ENCODE measurements around the gene CPLX1.

DNA sequence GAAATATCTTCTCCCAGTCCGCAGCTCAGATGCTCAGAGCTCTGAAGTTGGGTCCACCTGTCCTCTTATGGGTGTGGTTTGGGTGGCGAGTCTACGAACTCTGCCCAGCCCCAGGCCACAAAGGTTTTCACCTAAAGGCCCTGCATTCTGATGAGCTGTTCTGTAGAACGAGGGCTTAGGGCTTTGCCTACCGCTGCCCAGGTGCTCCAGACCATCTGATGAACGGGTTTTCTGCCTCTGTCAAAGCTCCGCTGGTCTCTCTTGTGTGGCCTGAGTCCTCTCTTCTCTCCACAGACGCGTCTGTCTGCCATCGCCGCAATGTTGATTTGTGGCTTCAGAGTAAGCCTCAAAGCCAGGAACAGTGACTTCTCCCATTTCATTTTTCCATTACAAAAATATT, 28.4 kb upstream of the CPLX1 start:
- TF ChIP-seq, protein P1, sequence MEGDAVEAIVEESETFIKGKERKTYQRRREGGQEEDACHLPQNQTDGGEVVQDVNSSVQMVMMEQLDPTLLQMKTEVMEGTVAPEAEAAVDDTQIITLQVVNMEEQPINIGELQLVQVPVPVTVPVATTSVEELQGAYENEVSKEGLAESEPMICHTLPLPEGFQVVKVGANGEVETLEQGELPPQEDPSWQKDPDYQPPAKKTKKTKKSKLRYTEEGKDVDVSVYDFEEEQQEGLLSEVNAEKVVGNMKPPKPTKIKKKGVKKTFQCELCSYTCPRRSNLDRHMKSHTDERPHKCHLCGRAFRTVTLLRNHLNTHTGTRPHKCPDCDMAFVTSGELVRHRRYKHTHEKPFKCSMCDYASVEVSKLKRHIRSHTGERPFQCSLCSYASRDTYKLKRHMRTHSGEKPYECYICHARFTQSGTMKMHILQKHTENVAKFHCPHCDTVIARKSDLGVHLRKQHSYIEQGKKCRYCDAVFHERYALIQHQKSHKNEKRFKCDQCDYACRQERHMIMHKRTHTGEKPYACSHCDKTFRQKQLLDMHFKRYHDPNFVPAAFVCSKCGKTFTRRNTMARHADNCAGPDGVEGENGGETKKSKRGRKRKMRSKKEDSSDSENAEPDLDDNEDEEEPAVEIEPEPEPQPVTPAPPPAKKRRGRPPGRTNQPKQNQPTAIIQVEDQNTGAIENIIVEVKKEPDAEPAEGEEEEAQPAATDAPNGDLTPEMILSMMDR (optimal IDR thresholded peaks at IDR 0.05 in 1 of 3, IDR thresholded peaks at IDR 0.05 in 1 of 3, conservative IDR thresholded peaks at IDR 0.05 in 1 of 3; ENCODE audit: extremely low read depth in 1 of 3, insufficient read depth in 2 of 3, low read length in 3 of 3) = no peak
- no peak for TF ChIP-seq EZH2 (IDR thresholded peaks at IDR 0.05; ENCODE audit: low read length)

Measured in keratinocyte (primary cell).